Activated CD4-positive, alpha-beta T cell treated with anti-CD3 and anti-CD28 coated beads, Interleukin-10, Interleukin-2, amounts not matched to agents 100 ng/mL and 50 ng/mL, durations not matched to agents 16 hours and 8 hours (primary cell): Measurements from ENCODE around the gene SMG6.

Experiments used
- DNase-seq: peaks from one replicate; pipeline ENCODE4 v3.0.0-alpha.2; 2020

Gene SMG6

GRCh38 chr17:2070241-2071023 is 233.2 kb downstream of the SMG6 start:
- peak; percentile 95 for DNase-seq

- no peak for DNase-seq
Observed at GRCh38 chr17:2068519-2069051, 235.0 kb downstream of the SMG6 start.

GRCh38 chr17:2068031-2068518 is 235.5 kb downstream of the SMG6 start:
- no peak for DNase-seq

GRCh38 chr17:2067608-2068024 is 236.0 kb downstream of the SMG6 start:
- no peak for DNase-seq

GRCh38 chr17:2067048-2067561 is 236.5 kb downstream of the SMG6 start:
- no peak for DNase-seq

GRCh38 chr17:2065949-2066400 is 237.6 kb downstream of the SMG6 start:
- DNase-seq = no peak

GRCh38 chr17:2064980-2065785 is 238.4 kb downstream of the SMG6 start:
- DNase-seq = peak; percentile 63

- no peak for DNase-seq
Observed at GRCh38 chr17:2064520-2064971, 239.0 kb downstream of the SMG6 start.

GRCh38 chr17:2064147-2064489 is 239.5 kb downstream of the SMG6 start:
- DNase-seq = no peak

GRCh38 chr17:2063261-2064146 is 240.1 kb downstream of the SMG6 start:
- DNase-seq = no peak

- no peak for DNase-seq
Observed at GRCh38 chr17:2062571-2063183, 240.9 kb downstream of the SMG6 start.

- no peak for DNase-seq
Observed at GRCh38 chr17:2061441-2061958, 242.1 kb downstream of the SMG6 start.

GRCh38 chr17:2060681-2061440 is 242.7 kb downstream of the SMG6 start:
- DNase-seq = no peak

GRCh38 chr17:2060385-2060658 is 243.3 kb downstream of the SMG6 start:
- no peak for DNase-seq

GRCh38 chr17:2059547-2060384 is 243.8 kb downstream of the SMG6 start:
- DNase-seq = no peak

- DNase-seq = peak; percentile 71
Observed at GRCh38 chr17:2058586-2059546, 244.7 kb downstream of the SMG6 start.

GRCh38 chr17:2057760-2058585 is 245.6 kb downstream of the SMG6 start:
- no peak for DNase-seq

GRCh38 chr17:2057175-2057759 is 246.3 kb downstream of the SMG6 start:
- DNase-seq = no peak
